ENCODE data around the gene ADPRHL1. TPM values are rescaled to one million over a fixed set of nuclear protein-coding genes. Genes with fewer than 3 reads are reported as not detected.

The ADPRHL1 gene
- total RNA-seq, 4 donors from 2014 or later = 2.5 to 8.6 (median 5.5) TPM

- H3K4me3 ChIP-seq = no peak overlapping the region
- TF ChIP-seq EP300 (IDR thresholded peaks at IDR 0.05) = no peak
- no peak for TF ChIP-seq CTCF (IDR thresholded peaks at IDR 0.05)
- no peak for TF ChIP-seq POLR2A (IDR thresholded peaks at IDR 0.05)
- no peak for TF ChIP-seq POLR2AphosphoS5 (IDR thresholded peaks at IDR 0.05)
- no peak for DNase-seq (ENCODE audit: low spot score in 2 of 2)
- H3K36me3 ChIP-seq = peaks cover 60% of the 10 kb centered on the region
- H3K9me3 ChIP-seq = no peaks in the 10 kb centered on the region
- no peak overlapping the region for H3K27ac ChIP-seq
- H3K4me1 ChIP-seq = peaks cover 2% of the 10 kb centered on the region
- WGBS = 87% methylated on average over 4 of the region's 16 CpGs
- H3K27me3 ChIP-seq = no peaks in the 10 kb centered on the region
Observed at GRCh38 chr13:113456116-113456702, 2.9 kb upstream of the ADPRHL1 start.

- Histone ChIP-seq H3K4me3 (no peak overlapping the region), H3K4me1 (peaks cover 2% of the 10 kb centered on the region), H3K9me3 (no peaks in the 10 kb centered on the region), H3K27me3 (no peaks in the 10 kb centered on the region), H3K36me3 (peaks cover 54% of the 10 kb centered on the region), H3K27ac (no peak overlapping the region)
- WGBS = 91% methylated on average over 18 of the region's 18 CpGs
- TF ChIP-seq CTCF (IDR thresholded peaks at IDR 0.05) = no peak
- DNase-seq (ENCODE audit: low spot score in 2 of 2) = no peak
Observed at GRCh38 chr13:113455384-113455783, 2.1 kb upstream of the ADPRHL1 start.

- TF ChIP-seq POLR2A (IDR thresholded peaks at IDR 0.05) (no peak), POLR2AphosphoS5 (IDR thresholded peaks at IDR 0.05) (no peak), CTCF (IDR thresholded peaks at IDR 0.05) (no peak), EP300 (IDR thresholded peaks at IDR 0.05) (no peak)
- Histone ChIP-seq H3K4me3 (no peak overlapping the region), H3K36me3 (peaks cover 50% of the 10 kb centered on the region), H3K4me1 (peaks cover 4% of the 10 kb centered on the region), H3K9me3 (no peaks in the 10 kb centered on the region), H3K27ac (no peak overlapping the region), H3K27me3 (no peaks in the 10 kb centered on the region)
- no peak for DNase-seq (ENCODE audit: low spot score in 2 of 2)
- WGBS = 93% methylated on average over 13 of the region's 13 CpGs
Observed at GRCh38 chr13:113454936-113455335, 1.6 kb upstream of the ADPRHL1 start.

- H3K36me3 ChIP-seq = peaks cover 25% of the 10 kb centered on the region
- H3K4me1 ChIP-seq = peaks cover 15% of the 10 kb centered on the region
- H3K27me3 ChIP-seq = no peaks in the 10 kb centered on the region
- H3K27ac ChIP-seq = no peak overlapping the region
- TF ChIP-seq CTCF (IDR thresholded peaks at IDR 0.05) (no peak), POLR2A (IDR thresholded peaks at IDR 0.05) (no peak), EP300 (IDR thresholded peaks at IDR 0.05) (no peak), POLR2AphosphoS5 (IDR thresholded peaks at IDR 0.05) (no peak)
- no peak overlapping the region for H3K4me3 ChIP-seq
- DNase-seq (ENCODE audit: low spot score in 2 of 2) = no peak
- no peaks in the 10 kb centered on the region for H3K9me3 ChIP-seq
- WGBS = 84% methylated on average over 4 of the region's 4 CpGs
Observed at GRCh38 chr13:113452466-113452865, 822 bp downstream of the ADPRHL1 start.

- Histone ChIP-seq H3K9me3 (no peaks in the 10 kb centered on the region), H3K27ac (no peak overlapping the region), H3K4me1 (peaks cover 15% of the 10 kb centered on the region), H3K36me3 (peaks cover 21% of the 10 kb centered on the region), H3K4me3 (no peak overlapping the region), H3K27me3 (no peaks in the 10 kb centered on the region)
- TF ChIP-seq POLR2AphosphoS5 (IDR thresholded peaks at IDR 0.05) (no peak), CTCF (IDR thresholded peaks at IDR 0.05) (no peak), POLR2A (IDR thresholded peaks at IDR 0.05) (no peak), EP300 (IDR thresholded peaks at IDR 0.05) (no peak)
- WGBS = 94% methylated on average over 24 of the region's 24 CpGs
- no peak for DNase-seq (ENCODE audit: low spot score in 2 of 2)
Observed at GRCh38 chr13:113451951-113452421, 1.3 kb downstream of the ADPRHL1 start.
